GM10847 (cell line): Measurements from ENCODE around the gene CUX1.

Source experiments
- POLR2A ChIP-seq: IDR thresholded peaks from 2 replicates; pipeline ENCODE4 v1.6.1; 2011; ENCODE audit not compliant: insufficient read length; ENCODE audit errors: extremely low read depth

Gene CUX1

DNA sequence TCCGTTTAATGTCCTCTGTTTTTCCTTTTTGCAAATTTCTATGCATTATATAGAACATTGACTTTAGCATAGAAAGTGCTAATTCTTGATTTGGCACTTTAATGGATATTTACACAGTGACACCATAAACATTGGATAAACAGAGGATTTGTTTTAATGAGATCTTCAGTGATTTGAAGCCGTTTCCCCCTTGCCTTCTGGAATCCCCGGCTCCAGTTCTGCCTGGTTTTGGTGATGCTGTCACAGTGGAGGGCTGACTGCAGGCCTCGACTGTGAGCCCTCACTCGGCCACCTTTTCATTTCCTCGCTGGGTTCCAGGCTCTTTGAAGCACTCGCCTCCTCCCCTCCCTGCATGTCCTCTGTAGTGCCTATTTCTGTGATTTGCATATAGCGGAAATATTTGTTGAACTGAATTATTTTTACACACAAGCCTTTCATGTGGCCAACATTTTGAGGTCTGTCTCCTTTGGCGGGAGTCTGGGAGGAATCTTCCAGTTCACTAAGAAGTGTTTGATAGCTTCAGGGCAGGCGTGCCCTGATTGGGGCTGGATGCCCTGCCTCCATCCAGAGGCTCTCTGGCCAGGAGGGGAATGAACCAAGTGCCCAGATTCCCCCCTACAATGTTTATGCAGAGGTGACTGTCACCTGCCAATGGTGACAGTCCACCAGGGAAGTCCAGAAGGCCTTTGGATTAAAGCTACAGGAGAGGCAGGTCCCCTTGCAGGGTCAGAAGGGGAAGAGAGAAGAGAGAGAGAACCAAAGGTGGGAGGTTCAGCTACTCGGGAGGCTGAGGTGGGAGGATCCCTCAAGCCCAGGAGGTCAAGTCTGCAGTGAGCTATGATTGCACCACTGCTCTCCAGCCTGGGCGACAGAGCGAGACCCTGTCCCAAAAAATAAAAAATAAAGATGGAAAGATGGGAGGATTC is 67.5 kb downstream of the CUX1 start:
- no peak for TF ChIP-seq POLR2A

DNA sequence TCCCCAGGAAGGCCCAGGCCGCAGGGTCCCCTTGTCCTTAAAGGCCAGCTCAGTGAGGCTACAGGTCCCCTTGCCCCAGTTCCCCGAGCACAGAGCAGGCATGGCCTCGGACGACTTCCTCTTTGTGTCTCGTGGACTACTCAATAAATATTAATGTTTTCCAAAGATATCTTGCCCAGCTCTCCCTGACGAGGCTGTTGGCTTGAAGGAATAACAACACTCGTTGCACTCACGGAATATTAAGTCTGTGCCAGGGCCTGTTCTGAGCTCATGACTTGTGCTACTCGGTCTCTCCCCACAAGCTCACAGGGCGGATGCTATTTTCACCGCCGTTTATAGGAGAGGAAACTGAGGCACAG is 68.2 kb downstream of the CUX1 start:
- no peak for TF ChIP-seq POLR2A

DNA sequence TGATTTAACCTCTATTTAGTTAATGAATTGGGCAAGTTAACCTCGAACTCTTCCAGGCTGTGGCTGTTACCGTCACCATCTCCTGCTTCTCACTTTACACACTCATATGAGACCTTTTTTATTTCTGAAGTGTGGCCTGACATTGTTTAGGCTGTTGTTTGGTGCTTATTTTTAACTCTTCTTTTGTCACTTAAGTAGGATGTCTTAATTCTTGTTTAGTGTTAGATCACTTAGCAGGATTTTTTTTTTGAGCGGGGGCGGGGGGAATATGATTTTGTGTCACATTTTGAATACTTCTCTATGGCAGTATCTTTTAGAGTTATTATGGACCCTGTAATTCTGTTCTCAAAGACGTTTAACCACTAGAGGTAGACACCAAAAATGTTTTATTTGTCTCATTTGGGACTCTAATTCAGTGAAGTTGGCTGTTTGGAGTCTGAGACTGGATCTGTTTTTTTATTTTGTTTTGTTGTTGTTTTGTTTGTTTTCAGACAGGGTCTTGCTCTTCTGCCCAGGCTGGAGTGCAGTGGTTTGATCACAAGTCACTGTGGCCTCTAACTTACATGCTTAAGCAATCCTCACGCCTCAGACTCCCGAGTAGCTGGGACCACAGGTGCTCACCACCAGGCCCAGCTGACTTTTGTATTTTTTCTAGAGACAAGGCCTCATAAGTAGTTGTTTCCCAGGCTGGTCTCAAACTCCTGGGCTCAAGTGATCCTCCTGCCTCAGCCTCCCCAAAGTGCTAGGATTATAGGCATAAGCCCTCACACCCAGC is 73.5 kb downstream of the CUX1 start:
- no peak for TF ChIP-seq POLR2A

DNA sequence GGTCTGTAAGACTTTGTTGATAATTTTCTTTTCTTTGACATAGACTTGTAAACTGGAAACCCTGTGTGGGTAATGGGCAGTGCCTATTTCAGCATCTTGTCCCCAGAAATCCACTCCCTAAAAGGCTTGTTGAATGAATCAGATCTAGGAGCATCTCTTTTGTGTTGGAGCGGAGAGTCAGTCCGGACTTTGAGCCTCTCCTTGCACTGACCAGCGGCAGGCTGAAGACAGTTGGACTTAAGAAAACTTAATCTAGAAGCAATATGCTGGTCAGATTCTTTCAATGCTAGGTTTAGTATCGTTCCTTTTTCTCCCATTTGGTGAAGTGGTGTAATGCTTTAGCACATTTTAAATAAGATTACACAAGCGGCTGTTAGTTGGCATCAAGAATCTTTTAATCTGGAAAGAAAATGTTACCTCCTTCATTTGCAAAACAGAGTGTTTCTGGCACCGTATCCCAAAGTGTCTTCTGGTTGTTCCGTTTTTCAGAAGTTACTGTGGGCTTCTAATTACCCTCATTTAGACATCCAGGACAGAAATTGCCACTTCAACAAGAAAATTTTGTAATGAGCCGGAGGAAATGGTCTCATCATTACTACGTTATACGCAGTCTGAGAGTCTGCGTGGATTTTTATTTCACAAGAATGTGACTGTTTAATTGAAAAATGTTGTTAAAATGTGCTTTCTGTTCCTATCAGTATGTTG is 74.7 kb downstream of the CUX1 start:
- TF ChIP-seq POLR2A, result no peak

DNA sequence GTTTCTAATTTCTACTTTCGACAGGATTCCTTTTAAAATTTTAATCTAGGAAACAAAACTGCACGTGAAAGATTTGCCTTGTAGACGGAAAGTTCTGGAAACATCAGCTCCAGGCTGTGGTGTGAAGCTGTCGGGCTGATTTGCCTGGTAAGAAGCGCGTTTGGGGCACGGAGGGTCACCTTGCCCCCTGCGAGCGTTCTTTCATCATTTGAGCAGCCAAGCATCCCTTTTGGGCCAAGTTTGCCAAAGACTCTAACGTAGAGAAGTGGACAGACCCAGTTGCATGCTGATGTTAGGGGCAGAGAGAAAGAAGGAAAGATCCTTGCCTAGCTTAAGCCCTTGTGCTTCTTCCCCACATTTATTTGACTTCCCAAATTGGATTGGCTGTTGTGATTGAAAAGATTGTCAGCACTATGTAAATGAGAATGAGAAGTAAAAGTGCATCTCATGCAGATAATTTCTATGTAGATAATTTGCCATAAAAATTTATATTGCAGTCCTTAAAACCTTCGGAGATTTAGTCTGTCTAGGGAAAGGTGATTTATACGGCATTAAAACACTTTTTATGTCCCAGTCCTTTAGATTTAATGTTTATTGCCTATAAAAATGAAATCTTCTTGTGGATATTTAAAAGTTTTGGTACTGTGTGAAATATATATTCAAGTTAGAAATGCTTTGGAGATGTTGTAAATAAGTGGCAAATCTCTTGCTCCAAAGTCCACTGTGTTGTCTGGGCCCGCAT is 76.1 kb downstream of the CUX1 start:
- TF ChIP-seq POLR2A, result no peak

DNA sequence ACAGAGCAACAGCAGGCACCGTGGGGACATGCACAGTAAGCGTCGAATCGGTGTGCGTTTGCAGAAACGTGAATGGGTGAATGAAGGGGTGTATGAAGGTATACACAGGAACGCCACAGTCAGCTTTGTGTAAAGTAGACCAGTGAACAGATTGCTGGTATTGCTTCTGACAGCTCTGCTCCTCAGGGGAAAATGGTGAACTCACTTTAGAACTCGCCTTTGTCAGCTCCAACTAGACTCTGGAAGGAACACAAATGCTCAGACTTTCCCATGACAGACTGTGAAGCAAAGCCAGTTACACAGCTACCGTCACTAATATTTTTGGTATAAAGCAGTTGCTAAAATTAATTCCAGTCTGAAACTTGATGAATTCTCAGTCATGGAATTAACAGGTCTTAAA is 78.9 kb downstream of the CUX1 start:
- no peak for TF ChIP-seq POLR2A

DNA sequence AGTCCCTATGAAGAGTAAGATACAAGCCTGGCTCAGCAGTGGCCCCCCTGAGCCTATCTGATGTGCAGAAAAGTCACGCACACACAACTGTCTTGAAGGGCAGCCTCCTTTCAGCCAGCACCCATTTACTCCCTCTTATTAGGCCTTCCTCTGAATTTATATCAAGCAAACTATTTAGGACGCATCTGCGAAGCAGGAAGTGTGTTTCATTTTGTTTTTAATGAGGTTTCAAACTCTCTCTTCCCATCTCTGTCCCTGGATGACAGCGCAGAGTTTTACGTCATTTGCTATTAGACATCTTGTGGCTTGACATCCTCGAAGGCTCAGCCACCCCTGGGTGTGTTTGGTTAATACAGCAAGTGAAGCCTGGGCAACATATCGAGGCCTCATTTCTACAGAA is 79.5 kb downstream of the CUX1 start:
- no peak for TF ChIP-seq POLR2A

DNA sequence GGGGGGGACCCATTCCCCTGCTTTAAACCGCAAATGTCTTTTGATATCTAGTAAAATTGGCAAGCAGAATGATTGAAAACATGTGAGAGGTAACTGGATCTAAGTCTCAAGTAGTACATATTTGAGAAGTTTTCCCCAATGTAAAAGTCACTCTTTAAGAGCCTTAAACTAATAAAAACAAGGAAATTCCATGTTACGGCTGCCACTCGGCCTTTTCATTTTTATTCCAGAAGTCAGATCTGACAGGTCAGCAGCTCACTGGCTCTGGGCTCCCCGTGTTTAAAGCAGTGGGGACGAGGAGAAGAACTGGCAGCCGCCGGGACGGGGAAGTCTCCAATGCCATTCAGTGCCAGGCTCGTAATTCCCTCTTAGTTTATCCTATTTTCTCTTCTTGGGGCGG is 80.7 kb downstream of the CUX1 start:
- TF ChIP-seq POLR2A, result no peak

DNA sequence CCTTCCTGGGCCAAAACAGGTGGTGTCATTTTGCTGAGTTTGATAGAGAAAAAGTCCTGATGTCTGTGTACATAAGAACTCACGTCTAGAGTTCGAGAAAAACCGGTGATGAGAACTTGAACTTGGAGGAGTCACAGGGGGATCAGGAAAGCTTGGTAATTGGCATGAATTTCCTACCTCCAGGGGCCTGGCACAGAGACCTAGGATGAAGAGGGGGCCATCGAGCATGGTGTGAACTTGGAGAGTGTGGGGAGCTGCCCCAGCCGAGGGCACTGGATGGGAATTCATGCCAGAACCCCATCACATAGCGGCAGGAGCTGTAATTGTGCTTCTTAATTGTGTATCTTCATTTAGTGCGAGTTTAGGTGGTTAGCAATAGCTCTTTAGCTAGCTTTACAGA is 82.2 kb downstream of the CUX1 start:
- no peak for TF ChIP-seq POLR2A

DNA sequence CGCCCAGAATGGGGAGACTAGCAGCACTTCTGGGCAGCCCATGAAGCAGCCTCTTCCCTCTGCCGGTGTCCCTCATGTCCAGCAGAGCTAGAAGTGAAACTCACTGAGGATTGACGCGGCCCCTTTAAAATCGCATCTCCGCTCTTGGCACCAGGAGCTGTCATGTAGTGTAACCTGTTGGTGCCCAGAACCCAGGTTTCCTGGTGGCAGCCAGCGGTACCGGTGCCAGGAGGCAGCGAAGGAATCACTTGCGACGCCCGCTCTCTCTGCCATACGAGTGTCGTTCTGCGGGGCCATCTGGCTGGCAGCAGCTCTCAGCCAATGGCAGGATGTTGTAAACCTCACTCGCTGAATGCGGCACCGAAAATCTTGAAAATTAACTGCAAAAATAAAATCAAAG is 82.7 kb downstream of the CUX1 start:
- TF ChIP-seq POLR2A, result no peak

DNA sequence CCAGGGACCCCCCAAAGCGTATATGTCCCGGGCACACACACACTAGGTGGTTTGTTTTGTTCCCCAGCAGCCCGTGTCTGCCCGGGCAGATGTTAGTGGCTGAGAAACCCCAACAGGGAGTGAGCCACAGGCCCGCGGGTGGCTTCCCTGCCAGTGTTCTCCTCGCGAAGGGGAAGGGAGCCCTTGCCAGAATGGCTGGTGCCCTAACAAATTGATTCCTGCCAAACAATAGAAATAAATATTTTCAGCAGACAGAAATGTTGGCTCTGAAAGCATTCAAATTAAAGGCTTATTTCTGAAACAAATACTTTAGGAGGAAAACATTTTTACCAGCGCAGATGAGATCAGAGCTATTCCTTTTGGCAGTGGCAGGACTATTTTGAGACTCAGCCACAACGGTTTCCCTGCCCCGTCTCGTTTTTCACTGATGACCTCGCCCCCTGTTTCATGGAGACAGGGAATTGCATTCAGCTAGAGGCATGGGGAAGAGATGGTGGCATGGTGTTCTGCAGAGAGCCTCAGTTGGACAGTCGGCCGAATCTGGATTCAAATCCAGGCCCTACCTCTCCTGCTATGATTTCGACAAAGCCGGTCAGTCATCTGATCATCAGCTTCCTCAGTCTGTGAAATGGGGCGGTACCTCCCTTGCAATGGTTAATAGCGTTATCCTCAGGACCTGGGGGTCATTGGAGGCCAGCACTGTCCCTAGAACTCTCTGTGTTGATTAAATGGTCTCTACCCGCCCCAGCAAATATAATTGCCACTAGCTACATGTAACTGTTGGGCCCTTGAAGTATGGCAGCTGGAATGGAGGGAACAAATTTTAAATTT is 84.5 kb downstream of the CUX1 start:
- no peak for TF ChIP-seq POLR2A

DNA sequence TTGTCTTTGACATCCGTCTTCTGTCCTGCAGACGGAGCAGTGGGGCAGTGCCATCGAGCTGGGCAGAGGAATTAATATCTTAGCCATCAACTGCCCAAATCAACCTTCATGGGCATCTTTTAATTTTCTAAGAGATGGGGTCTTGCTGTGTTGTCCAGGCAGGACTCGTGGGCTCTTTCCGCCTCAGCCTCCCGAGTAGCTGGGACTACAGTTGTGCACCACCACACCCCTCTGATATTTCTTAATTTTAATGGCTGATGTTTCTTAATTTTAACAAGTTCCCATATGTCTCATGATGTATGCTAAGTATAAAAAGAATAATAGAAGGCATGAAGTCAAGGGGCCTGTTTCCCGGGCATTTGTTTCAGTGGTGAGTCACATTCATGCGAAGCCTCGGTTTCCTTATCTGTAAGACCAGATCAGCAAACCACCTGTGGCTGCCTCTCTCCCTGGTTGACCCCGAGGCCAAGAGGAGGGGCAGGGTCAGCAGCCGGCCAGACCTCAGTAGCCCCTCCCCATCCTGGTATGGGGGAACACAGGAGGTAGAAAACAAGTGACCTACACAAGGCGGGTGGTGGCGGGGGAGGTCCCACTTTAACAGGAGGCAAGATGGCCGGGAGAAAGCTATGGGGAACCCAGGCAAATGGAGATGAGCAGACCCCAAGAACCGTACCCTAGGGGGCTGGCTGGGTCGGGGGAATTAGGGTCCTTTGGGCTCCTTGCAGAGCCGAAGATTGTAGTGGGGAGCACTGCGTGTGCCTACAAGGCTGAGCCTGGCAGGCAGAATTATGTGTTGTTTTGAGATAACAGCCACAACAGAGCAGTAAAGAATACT is 85.5 kb downstream of the CUX1 start:
- no peak for TF ChIP-seq POLR2A

DNA sequence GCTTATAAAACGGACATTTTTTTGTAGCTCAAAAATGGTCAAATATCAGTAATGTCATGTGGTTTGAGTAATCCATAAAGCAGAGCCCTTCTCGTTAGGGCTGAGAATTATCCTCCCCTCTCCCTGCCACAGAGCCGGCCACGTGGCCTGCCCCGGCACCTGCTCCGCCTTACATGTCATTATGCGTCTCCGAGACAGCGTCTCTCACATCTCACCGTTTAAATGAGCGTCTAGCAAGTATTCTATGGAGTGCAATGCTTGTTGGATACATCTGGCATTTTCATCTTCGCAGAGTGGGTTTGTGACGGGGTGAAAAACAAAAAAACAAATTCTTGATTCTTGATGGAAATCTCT is 86.1 kb downstream of the CUX1 start:
- no peak for TF ChIP-seq POLR2A
